Activated CD8-positive, alpha-beta memory T cell treated with anti-CD3 and anti-CD28 coated beads for 36 hours (primary cell): ENCODE results near the gene KRTAP10-3. TPM values are rescaled to one million over a fixed set of nuclear protein-coding genes. Genes with fewer than 3 reads are reported as not detected.
"Not testable (repeated sequence)": the region's sequence is repeated elsewhere in the genome, so short reads cannot be mapped to it uniquely, and the experiment has no call there.

ENCODE experiments used
- CTCF ChIA-PET: fragments of 350-600 bp; sonication (Branson Sonifier 250); formaldehyde crosslinking; loops from one replicate; lab custom pipeline; 2021; ENCODE audit warnings: antibody characterized with exemption; lab: Charles Lee
- POLR2A ChIA-PET: fragments of 350-600 bp; sonication (Branson Sonifier 250); formaldehyde crosslinking; loops from one replicate; lab custom pipeline; 2021; ENCODE audit warnings: antibody characterized with exemption; lab: Charles Lee
- total RNA-seq, 2 experiments: library from RNA; stranded (reverse); gene quantifications; one replicate each; pipeline ENCODE4 v1.2.3, GENCODE V29; 2021

Gene KRTAP10-3
- total RNA-seq, 2 experiments from 2014 or later: not detected

DNA sequence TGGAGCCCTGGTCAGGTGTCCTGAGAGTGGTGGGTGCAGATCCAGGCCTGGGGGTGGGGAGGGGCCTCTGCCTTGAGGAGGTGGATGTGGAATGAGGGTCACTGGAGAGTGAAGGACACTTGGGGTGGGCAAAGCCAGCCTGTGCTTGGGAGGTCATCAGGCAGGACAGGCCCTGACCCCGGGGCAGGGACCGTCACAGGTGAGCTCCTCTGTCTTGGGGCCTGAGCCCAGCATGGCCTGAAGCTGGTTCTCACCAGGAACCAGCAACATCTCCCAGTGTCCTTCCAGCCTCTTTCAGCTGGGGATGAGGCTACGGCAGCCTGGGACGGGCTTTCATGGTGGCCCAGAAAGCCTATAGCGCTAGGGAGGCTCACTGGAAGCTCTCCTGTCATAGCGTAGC, 6.5 kb downstream of the KRTAP10-3 start:
- CTCF ChIA-PET: no interaction called here
- POLR2A ChIA-PET: no interaction called here

- ChIA-PET CTCF (no interaction called here), POLR2A (no interaction called here)
Observed at GRCh38 chr21:44551340-44551961, 7.1 kb downstream of the KRTAP10-3 start, which contains the start of gene KRTAP10-2. Gene KRTAP10-2 (minus strand): TSS chr21:44551505. CDS start chr21:44551458, 47 bp downstream.

GRCh38 chr21:44550807-44551206, 7.8 kb downstream of the KRTAP10-3 start:
- CTCF ChIA-PET: no interaction called here
- POLR2A ChIA-PET: no interaction called here

DNA sequence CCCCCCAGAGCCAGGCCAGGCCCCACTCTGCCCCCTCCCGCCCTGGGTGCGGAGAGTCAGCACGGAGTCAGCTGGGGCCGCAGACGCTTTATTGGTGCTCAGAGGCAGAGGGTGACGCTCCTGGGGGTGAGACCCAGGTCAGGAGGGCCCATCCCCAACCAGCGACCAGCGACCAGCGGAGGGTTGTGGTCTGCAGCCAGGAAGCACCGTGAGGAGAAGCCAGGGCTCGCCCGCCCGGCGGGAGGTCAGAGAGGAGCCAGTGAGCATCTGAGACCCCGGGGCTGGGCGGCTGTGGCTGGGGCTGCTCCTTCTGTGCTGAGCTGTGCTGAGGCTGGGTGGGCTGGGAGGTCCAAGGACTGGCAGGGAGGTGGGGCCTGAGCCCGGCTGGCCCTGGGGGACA, 8.3 kb downstream of the KRTAP10-3 start:
- CTCF ChIA-PET, POLR2A ChIA-PET: not testable (repeated sequence)

- CTCF ChIA-PET: no interaction called here
- POLR2A ChIA-PET: no interaction called here
Observed at GRCh38 chr21:44549525-44550211, 8.9 kb downstream of the KRTAP10-3 start.

- ChIA-PET CTCF (no interaction called here), POLR2A (no interaction called here)
Observed at GRCh38 chr21:44548922-44549321, 9.7 kb downstream of the KRTAP10-3 start.

DNA sequence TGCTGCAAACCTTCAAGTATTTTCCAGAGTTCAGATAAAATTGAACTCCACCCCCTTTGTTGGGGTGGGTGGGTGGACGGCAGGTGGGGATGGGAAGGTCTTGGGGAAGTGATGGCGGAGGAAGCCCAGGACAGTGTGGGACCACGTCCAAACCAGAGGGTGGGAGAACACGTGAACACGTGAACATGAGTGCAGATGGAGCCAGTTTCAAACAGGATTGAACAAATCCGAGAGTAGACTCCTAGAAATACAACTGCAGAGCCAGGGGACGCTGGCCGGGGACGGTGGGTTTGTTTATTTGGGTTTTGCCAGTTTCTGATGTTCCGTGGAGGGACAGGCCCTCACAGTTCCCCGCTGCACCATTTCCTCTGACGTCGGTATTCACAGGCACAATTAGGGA, 10.2 kb downstream of the KRTAP10-3 start:
- CTCF ChIA-PET: no interaction called here

GRCh38 chr21:44547656-44548331, 10.8 kb downstream of the KRTAP10-3 start:
- ChIA-PET POLR2A (interaction anchor here (0.6 kb wide), 1 partner anchor 279 kb away, joined by 4 read pairs; no protein-coding TSS in a partner anchor), CTCF (interaction anchor here (0.6 kb wide), 1 partner anchor 525 kb away, joined by 5 read pairs; no protein-coding TSS in a partner anchor)

More for the DNA sequence above, 10.2 kb downstream of the KRTAP10-3 start:
- POLR2A ChIA-PET: no interaction called here

GRCh38 chr21:44544566-44544965, 14.0 kb downstream of the KRTAP10-3 start:
- POLR2A ChIA-PET: no interaction called here
- CTCF ChIA-PET: no interaction called here

DNA sequence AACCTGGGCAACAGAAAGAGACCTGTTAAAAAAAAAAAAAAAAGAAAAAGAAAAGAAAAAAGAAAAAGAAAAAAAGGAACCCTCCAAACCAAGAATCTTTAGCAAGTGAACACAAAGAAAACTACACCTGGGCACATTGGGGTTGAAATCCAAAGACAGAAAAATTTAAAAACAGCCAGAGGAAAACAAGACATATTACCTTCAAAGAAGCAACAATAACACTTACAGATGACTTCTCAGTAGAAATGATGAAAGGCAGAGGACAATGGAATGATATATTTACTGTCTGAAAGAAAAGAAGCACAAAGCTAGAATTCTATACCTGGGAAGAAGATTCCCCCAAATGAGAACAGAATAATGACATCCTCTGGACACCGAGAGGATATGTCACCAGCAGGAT, 15.9 kb downstream of the KRTAP10-3 start:
- ChIA-PET CTCF (no interaction called here), POLR2A (no interaction called here)

- ChIA-PET POLR2A (interaction anchor here (0.6 kb wide), 1 partner anchor 556 kb away, joined by 6 read pairs; no protein-coding TSS in a partner anchor), CTCF (no interaction called here)
Observed at GRCh38 chr21:44540741-44541288, 17.8 kb downstream of the KRTAP10-3 start.

- ChIA-PET POLR2A (interaction anchor here (0.6 kb wide), 1 partner anchor 555 kb away, joined by 6 read pairs; no protein-coding TSS in a partner anchor), CTCF (no interaction called here)
Observed at GRCh38 chr21:44539991-44540666, 18.5 kb downstream of the KRTAP10-3 start, which contains the start of gene KRTAP10-1. Gene KRTAP10-1 (minus strand): TSS chr21:44540195. CDS start chr21:44540150, 45 bp downstream.

- POLR2A ChIA-PET: no interaction called here
- CTCF ChIA-PET: no interaction called here
Observed at GRCh38 chr21:44539046-44539445, 19.5 kb downstream of the KRTAP10-3 start.

GRCh38 chr21:44537930-44538911, 20.4 kb downstream of the KRTAP10-3 start:
- CTCF ChIA-PET: no interaction called here
- POLR2A ChIA-PET: no interaction called here

DNA sequence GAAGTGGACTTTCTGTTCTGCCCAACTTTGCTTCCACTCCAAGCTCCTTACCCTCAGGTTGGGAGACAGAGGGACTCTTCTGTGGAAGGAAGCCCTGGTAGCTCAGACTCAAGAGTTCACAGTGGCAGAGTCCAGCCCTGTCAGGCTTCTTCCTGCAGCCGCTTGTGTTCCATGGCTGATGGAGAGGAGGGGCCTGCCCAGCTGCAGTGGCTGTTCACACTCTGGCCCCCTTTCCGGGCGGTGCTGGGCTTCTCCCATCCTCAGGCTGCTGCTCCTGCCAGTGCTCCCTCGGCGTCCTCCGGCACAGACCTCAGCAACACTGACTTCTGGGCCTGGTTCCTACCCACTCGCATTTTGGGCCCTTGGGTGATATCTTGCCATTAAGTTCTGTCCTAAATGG, 22.6 kb downstream of the KRTAP10-3 start:
- CTCF ChIA-PET: no interaction called here
- POLR2A ChIA-PET: no interaction called here

- POLR2A ChIA-PET: no interaction called here
- CTCF ChIA-PET: no interaction called here
Observed at GRCh38 chr21:44534688-44535087, 23.9 kb downstream of the KRTAP10-3 start.

- ChIA-PET POLR2A (no interaction called here), CTCF (no interaction called here)
Observed at GRCh38 chr21:44533891-44534627, 24.5 kb downstream of the KRTAP10-3 start.
